Measurements from ENCODE around the gene OXGR1.
"Not testable (repeated sequence)": the region's sequence is repeated elsewhere in the genome, so short reads cannot be mapped to it uniquely, and the experiment has no call there.

The OXGR1 gene

DNA sequence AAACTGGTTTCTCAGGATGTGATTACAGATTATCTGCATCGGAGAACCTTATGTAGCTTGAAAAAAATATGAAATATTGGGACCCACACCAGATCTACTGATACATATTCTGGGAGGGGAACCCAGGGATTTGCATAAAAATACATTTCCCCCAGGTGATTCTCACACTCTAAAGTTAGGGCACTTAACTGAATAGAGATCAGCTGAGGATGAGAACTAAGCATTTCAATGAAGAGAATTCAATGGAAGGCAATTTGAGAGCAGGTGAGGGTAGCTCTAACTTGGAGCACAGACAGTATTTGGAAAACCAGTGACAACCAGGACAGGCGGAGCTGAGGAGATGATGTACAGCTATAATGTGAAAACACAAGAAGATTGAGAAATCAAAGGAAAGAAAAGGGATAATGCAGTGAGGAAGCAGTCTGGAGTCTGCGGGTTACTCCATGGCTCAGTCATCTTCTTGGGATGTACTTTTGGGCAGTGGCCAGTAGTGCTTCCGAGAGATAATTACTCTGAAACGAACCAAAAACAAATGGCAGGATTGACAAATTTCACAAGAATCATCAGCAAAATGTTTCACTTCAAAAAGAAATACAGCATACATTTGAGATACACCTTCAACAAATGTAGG is 6.1 kb upstream of the OXGR1 start:
- no peaks in the 10 kb centered on the region for H3K4me1 Mint-ChIP-seq (ENCODE audit: low read depth in 2 of 2)
- H3K27me3 Mint-ChIP-seq: peaks cover 40 to 42% of the 10 kb centered on the region in 2 donors
- ATAC-seq (replicated peaks): no peak
- DNase-seq: no peak
- no peak overlapping the region for H3K27ac Mint-ChIP-seq
- no peak overlapping the region for H3K4me3 Mint-ChIP-seq
- no peaks in the 10 kb centered on the region for H3K36me3 Mint-ChIP-seq (ENCODE audit: insufficient read depth)
- no peaks in the 10 kb centered on the region for H3K9me3 Mint-ChIP-seq

GRCh38 chr13:96999091-96999490 is 4.8 kb upstream of the OXGR1 start:
- Mint-ChIP-seq H3K36me3 (ENCODE audit: insufficient read depth) (no peaks in the 10 kb centered on the region), H3K9me3 (no peaks in the 10 kb centered on the region), H3K4me3 (no peak overlapping the region), H3K4me1 (ENCODE audit: low read depth in 2 of 2) (no peaks in the 10 kb centered on the region), H3K27me3 (peaks cover 45 to 53% of the 10 kb centered on the region in 2 donors), H3K27ac (no peak overlapping the region)
- DNase-seq (no peak), ATAC-seq (replicated peaks) (no peak)

GRCh38 chr13:96998051-96998450 is 3.8 kb upstream of the OXGR1 start:
- Mint-ChIP-seq H3K4me1 (ENCODE audit: low read depth in 2 of 2) (no peaks in the 10 kb centered on the region), H3K4me3 (no peak overlapping the region), H3K36me3 (ENCODE audit: insufficient read depth) (no peaks in the 10 kb centered on the region), H3K27ac (no peak overlapping the region), H3K9me3 (no peaks in the 10 kb centered on the region), H3K27me3 (peaks cover 52 to 63% of the 10 kb centered on the region in 2 donors)
- DNase-seq: no peak
- ATAC-seq (replicated peaks): no peak

GRCh38 chr13:96996886-96997285 is 2.6 kb upstream of the OXGR1 start:
- Mint-ChIP-seq H3K9me3 (no peaks in the 10 kb centered on the region), H3K27me3 (peaks cover 51 to 61% of the 10 kb centered on the region in 2 donors), H3K27ac (no peak overlapping the region), H3K36me3 (ENCODE audit: insufficient read depth) (no peaks in the 10 kb centered on the region), H3K4me1 (ENCODE audit: low read depth in 2 of 2) (no peaks in the 10 kb centered on the region), H3K4me3 (no peak overlapping the region)
- DNase-seq: no peak
- no peak for ATAC-seq (replicated peaks)

- Mint-ChIP-seq H3K9me3 (peaks cover 0 to 2% of the 10 kb centered on the region in 2 donors), H3K36me3 (ENCODE audit: insufficient read depth) (no peaks in the 10 kb centered on the region), H3K27ac (no peak overlapping the region), H3K4me1 (ENCODE audit: low read depth in 2 of 2) (no peaks in the 10 kb centered on the region), H3K27me3 (peaks cover 47 to 56% of the 10 kb centered on the region in 2 donors), H3K4me3 (no peak overlapping the region)
- no peak for DNase-seq
- no peak for ATAC-seq (replicated peaks)
Measured at GRCh38 chr13:96996107-96996506, 1.8 kb upstream of the OXGR1 start.

GRCh38 chr13:96994858-96995243 is 575 bp upstream of the OXGR1 start:
- Mint-ChIP-seq H3K4me1 (ENCODE audit: low read depth in 2 of 2) (no peaks in the 10 kb centered on the region), H3K36me3 (ENCODE audit: insufficient read depth) (no peaks in the 10 kb centered on the region), H3K9me3 (peaks cover 0 to 4% of the 10 kb centered on the region in 2 donors), H3K27ac (no peak overlapping the region), H3K4me3 (peak overlapping the region in 1 of 2 donors; percentile 37), H3K27me3 (peaks cover 40 to 54% of the 10 kb centered on the region in 2 donors)
- no peak for ATAC-seq (replicated peaks)
- DNase-seq: no peak

DNA sequence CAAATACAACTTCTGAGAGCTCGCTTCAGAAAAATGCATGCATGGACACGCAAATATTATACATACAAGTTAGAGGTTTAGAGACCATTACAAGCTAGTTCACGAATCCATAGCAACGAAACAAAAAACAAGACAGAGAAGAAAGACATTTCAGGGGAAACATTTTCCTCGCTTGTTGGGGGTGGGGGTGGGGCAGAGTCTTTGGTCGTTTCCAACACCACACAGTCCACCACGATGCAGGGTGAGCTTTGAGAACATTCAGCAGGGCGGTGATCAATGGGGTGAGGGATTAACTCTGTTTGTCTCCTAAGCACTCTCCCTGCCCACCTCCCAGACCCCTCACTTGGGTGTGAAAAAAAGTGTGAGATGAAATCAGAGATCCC is 651 bp downstream of the OXGR1 start:
- H3K4me1 Mint-ChIP-seq (ENCODE audit: low read depth in 2 of 2): no peaks in the 10 kb centered on the region
- H3K4me3 Mint-ChIP-seq: no peak overlapping the region
- no peak overlapping the region for H3K27ac Mint-ChIP-seq
- H3K9me3 Mint-ChIP-seq: peaks cover 0 to 4% of the 10 kb centered on the region in 2 donors
- H3K27me3 Mint-ChIP-seq: peaks cover 36 to 57% of the 10 kb centered on the region in 2 donors
- DNase-seq (no peak), ATAC-seq (replicated peaks) (no peak)
- H3K36me3 Mint-ChIP-seq (ENCODE audit: insufficient read depth): no peaks in the 10 kb centered on the region

DNA sequence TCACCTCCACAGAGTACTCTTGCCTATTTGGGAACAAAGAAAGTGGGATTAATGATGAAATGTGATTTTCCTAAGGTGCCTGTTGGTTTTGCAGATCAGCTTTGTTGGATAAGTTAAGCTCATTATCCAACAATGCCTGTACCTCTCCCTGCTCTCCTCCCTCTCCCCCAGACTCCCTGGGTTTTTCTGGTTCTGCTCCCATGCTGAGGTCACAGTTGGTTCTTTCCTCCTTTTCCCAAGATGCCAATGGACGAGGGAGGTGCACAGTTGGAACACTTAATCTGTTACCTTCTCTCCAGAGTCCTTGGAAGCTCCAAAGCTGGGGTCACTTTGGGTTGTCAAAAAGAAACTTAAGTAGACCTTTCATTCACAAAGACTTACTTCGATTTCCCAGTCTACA is 1.6 kb downstream of the OXGR1 start:
- H3K27ac Mint-ChIP-seq: no peak overlapping the region
- no peak overlapping the region for H3K4me3 Mint-ChIP-seq
- no peaks in the 10 kb centered on the region for H3K4me1 Mint-ChIP-seq (ENCODE audit: low read depth in 2 of 2)
- H3K9me3 Mint-ChIP-seq: peaks cover 0 to 4% of the 10 kb centered on the region in 2 donors
- ATAC-seq (replicated peaks) (no peak), DNase-seq (no peak)
- no peaks in the 10 kb centered on the region for H3K36me3 Mint-ChIP-seq (ENCODE audit: insufficient read depth)
- peaks cover 40 to 59% of the 10 kb centered on the region in 2 donors for H3K27me3 Mint-ChIP-seq

GRCh38 chr13:96991072-96991471 is 3.2 kb downstream of the OXGR1 start:
- no peak overlapping the region for H3K27ac Mint-ChIP-seq
- no peaks in the 10 kb centered on the region for H3K36me3 Mint-ChIP-seq (ENCODE audit: insufficient read depth)
- DNase-seq (no peak), ATAC-seq (replicated peaks) (no peak)
- peaks cover 0 to 4% of the 10 kb centered on the region in 2 donors for H3K9me3 Mint-ChIP-seq
- H3K4me3 Mint-ChIP-seq: no peak overlapping the region
- H3K27me3 Mint-ChIP-seq: peaks cover 44 to 69% of the 10 kb centered on the region in 2 donors
- no peaks in the 10 kb centered on the region for H3K4me1 Mint-ChIP-seq (ENCODE audit: low read depth in 2 of 2)

DNA sequence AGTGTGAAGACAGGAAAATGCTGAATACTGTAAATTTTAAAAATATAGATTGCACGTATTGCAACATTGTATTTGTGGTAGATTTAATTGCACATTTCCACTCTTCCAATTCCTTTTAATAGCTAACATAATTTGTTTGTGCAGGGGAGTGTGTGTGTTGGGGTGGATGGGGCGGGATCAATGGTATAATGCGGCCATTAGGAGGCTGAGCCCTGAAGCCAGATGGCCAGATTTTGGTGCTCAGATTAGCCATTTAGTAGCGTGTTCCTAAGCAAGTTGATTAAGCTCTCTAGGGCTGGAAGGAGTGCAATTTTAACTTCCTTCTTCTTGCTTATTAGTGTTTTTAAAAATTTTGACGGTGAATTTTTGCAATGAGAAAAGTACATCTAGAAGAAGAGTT is 5.8 kb downstream of the OXGR1 start:
- no peak for ATAC-seq (replicated peaks)
- Mint-ChIP-seq H3K27me3 (peaks cover 29 to 50% of the 10 kb centered on the region in 2 donors), H3K9me3 (peaks cover 0 to 4% of the 10 kb centered on the region in 2 donors), H3K36me3 (ENCODE audit: insufficient read depth) (no peaks in the 10 kb centered on the region), H3K4me3 (no peak overlapping the region), H3K27ac (no peak overlapping the region), H3K4me1 (ENCODE audit: low read depth in 2 of 2) (no peaks in the 10 kb centered on the region)
- DNase-seq: no peak

- Mint-ChIP-seq H3K27me3 (peaks cover 15 to 26% of the 10 kb centered on the region in 2 donors), H3K27ac (no peak overlapping the region), H3K36me3 (ENCODE audit: insufficient read depth) (no peaks in the 10 kb centered on the region), H3K4me3 (peak overlapping the region in 1 of 2 donors; percentile 36), H3K9me3 (no peaks in the 10 kb centered on the region), H3K4me1 (ENCODE audit: low read depth in 2 of 2) (no peaks in the 10 kb centered on the region)
- ATAC-seq (replicated peaks) (peak; percentile 64), DNase-seq (no peak)
Measured at GRCh38 chr13:96984051-96984508, 10.2 kb downstream of the OXGR1 start.

- H3K27me3 Mint-ChIP-seq: peaks cover 8 to 25% of the 10 kb centered on the region in 2 donors
- DNase-seq: no peak
- no peak overlapping the region for H3K4me3 Mint-ChIP-seq
- peaks cover 0 to 3% of the 10 kb centered on the region in 2 donors for H3K9me3 Mint-ChIP-seq
- H3K36me3 Mint-ChIP-seq (ENCODE audit: insufficient read depth): no peaks in the 10 kb centered on the region
- no peaks in the 10 kb centered on the region for H3K4me1 Mint-ChIP-seq (ENCODE audit: low read depth in 2 of 2)
- ATAC-seq (replicated peaks): no peak
- H3K27ac Mint-ChIP-seq: no peak overlapping the region
Measured at GRCh38 chr13:96982672-96983071, 11.6 kb downstream of the OXGR1 start.

DNA sequence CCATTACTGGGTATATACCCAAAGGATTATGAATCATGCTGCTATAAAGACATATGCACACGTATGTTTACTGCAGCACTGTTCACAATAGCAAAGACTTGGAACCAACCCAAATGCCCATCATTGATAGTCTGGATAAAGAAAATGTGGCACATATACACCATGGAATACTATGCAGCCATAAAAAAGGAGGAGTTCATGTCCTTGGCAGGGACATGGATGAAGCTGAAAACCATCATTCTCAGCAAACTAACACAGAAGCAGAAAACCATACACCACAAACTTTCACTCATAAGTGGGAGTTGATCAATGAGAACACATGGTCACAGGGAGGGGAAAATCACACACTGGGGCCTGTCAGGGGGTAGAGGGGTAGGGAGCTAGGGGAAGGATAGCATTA is 14.4 kb downstream of the OXGR1 start:
- DNase-seq; H3K4me3 Mint-ChIP-seq; H3K4me1 Mint-ChIP-seq (ENCODE audit: low read depth in 2 of 2); H3K27ac Mint-ChIP-seq; ATAC-seq (replicated peaks); H3K36me3 Mint-ChIP-seq (ENCODE audit: insufficient read depth): not testable (repeated sequence)
- H3K9me3 Mint-ChIP-seq: peaks cover 1 to 12% of the 10 kb centered on the region in 2 donors
- peaks cover 13 to 31% of the 10 kb centered on the region in 2 donors for H3K27me3 Mint-ChIP-seq

DNA sequence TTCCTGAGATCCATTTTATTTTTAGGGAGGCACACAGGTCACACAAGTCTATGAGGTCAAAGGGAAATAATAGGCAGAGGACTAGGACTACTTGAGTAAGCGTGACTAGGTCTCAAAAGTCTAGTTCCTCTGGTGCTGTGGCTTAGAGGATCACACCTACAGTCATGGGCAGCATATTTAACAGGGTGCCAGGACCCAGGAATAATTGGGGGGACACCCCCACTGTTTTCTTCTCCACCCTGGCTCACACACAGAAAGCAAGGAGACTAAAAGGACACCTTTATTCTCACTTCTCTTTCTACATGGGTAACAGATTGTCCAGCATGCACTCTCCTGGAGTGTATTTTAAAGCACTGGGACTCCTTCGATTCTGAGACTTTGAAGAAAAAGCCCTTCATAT is 26.2 kb downstream of the OXGR1 start:
- peaks cover 12 to 23% of the 10 kb centered on the region in 2 donors for H3K9me3 Mint-ChIP-seq
- no peak overlapping the region for H3K4me3 Mint-ChIP-seq
- no peaks in the 10 kb centered on the region for H3K4me1 Mint-ChIP-seq (ENCODE audit: low read depth in 2 of 2)
- H3K27me3 Mint-ChIP-seq: no peaks in the 10 kb centered on the region
- DNase-seq (no peak), ATAC-seq (replicated peaks) (no peak)
- no peak overlapping the region for H3K27ac Mint-ChIP-seq
- no peaks in the 10 kb centered on the region for H3K36me3 Mint-ChIP-seq (ENCODE audit: insufficient read depth)

Measured in effector memory CD8-positive, alpha-beta T cell (primary cell).